Keratinocyte (primary cell): Measurements from ENCODE around the gene CREB5. TPM values are rescaled to one million over a fixed set of nuclear protein-coding genes. Genes with fewer than 3 reads are reported as not detected.

Experiments used
- DNase-seq: peaks from one replicate; pipeline ENCODE4 v3.0.0-alpha.2; 2011; ENCODE audit warnings: low read depth, missing footprints, low spot score
- FAIRE-seq: peaks from 2 replicates; lab custom pipeline; 2011; peaks lifted over from hg19 to GRCh38; lab: Jason Lieb, UNC
- H2AFZ ChIP-seq: 2 replicates; pipeline ENCODE4 v1.6.0; 2012; ENCODE audit warnings: low read length, control low read depth, inconsistent platforms; ENCODE audit not compliant: control insufficient read depth
- H3K27ac ChIP-seq: 2 replicates; pipeline ENCODE4 v1.5.1; 2011; ENCODE audit warnings: low read length; ENCODE audit not compliant: control insufficient read depth, insufficient read depth
- H3K27me3 ChIP-seq: 3 replicates; pipeline ENCODE4 v1.6.0; 2011; ENCODE audit warnings: low read length; ENCODE audit not compliant: control insufficient read depth, insufficient read depth; ENCODE audit errors: extremely low read depth
- H3K36me3 ChIP-seq, 2 experiments: 2 replicates in 1 of 2; 3 replicates in 1 of 2; pipeline ENCODE4 v1.5.1; 2011; ENCODE audit warnings: low read length in 2 of 2, mild to moderate bottlenecking in 1 of 2; ENCODE audit not compliant: control insufficient read depth in 2 of 2, insufficient read depth in 2 of 2; ENCODE audit errors: extremely low read depth in 1 of 2
- H3K4me1 ChIP-seq: 3 replicates; pipeline ENCODE4 v1.5.1; 2011; ENCODE audit warnings: low read length; ENCODE audit not compliant: control insufficient read depth, insufficient read depth; ENCODE audit errors: extremely low read depth
- H3K4me2 ChIP-seq: 3 replicates; pipeline ENCODE4 v1.6.0; 2011; ENCODE audit warnings: low read depth, low read length; ENCODE audit not compliant: control insufficient read depth, insufficient read depth; ENCODE audit errors: extremely low read depth
- H3K4me3 ChIP-seq, 3 experiments: fragments of 200-600 bp in 1 of 3; sonication (generic) in 1 of 3; 2 replicates in 2 of 3; 3 replicates in 1 of 3; pipeline ENCODE4 v1.5.1; 2011 to 2016; ENCODE audit warnings: low read length in 3 of 3, mild to moderate bottlenecking in 3 of 3, control low read depth in 2 of 3, inconsistent platforms in 1 of 3, low read depth in 1 of 3, mixed read lengths in 1 of 3, mixed run types in 1 of 3, moderate library complexity in 1 of 3; ENCODE audit not compliant: control insufficient read depth in 2 of 3, insufficient read depth in 2 of 3; ENCODE audit errors: extremely low read depth in 1 of 3
- H3K79me2 ChIP-seq: 2 replicates; pipeline ENCODE4 v1.6.0; 2012; ENCODE audit warnings: low read length; ENCODE audit not compliant: control insufficient read depth, insufficient read depth
- H3K9ac ChIP-seq: 3 replicates; pipeline ENCODE4 v1.6.0; 2011; ENCODE audit warnings: low read length; ENCODE audit not compliant: control insufficient read depth, insufficient read depth; ENCODE audit errors: extremely low read depth
- H3K9me1 ChIP-seq: 3 replicates; pipeline ENCODE4 v1.6.0; 2011; ENCODE audit warnings: low read length; ENCODE audit not compliant: control insufficient read depth, insufficient read depth; ENCODE audit errors: extremely low read depth
- H3K9me3 ChIP-seq: 2 replicates; pipeline ENCODE4 v1.5.1; 2012; ENCODE audit warnings: low read depth, low read length; ENCODE audit not compliant: control insufficient read depth
- H4K20me1 ChIP-seq: 3 replicates; pipeline ENCODE4 v1.6.0; 2011; ENCODE audit warnings: low read length; ENCODE audit not compliant: control insufficient read depth, insufficient read depth; ENCODE audit errors: extremely low read depth
- CTCF ChIP-seq, 3 experiments: IDR thresholded peaks in 1 of 3; conservative IDR thresholded peaks in 1 of 3; optimal IDR thresholded peaks in 1 of 3; 2 replicates in 2 of 3; 3 replicates in 1 of 3; pipeline versions ENCODE3 to v1.5.1; 2011; ENCODE audit warnings: low read length in 3 of 3, mild to moderate bottlenecking in 3 of 3, moderate library complexity in 2 of 3, control low read depth in 1 of 3, inconsistent platforms in 1 of 3; ENCODE audit not compliant: insufficient read depth in 2 of 3; ENCODE audit errors: extremely low read depth in 1 of 3
- EZH2 ChIP-seq: IDR thresholded peaks from one replicate; pipeline ENCODE4 v1.6.1; 2012; ENCODE audit warnings: inconsistent platforms, mild to moderate bottlenecking, low read length, moderate library complexity
- dilution Hi-C: fragments of 300-500 bp; cut with MboI; formaldehyde crosslinking; loops from one replicate; pipeline ENCODE4 v1.7.0; 2020; ENCODE audit warnings: low sequenced_read_pairs; ENCODE audit not compliant: extremely low pct_ligation_motif_present
- polyA plus RNA-seq, 5 experiments: library from polyadenylated mRNA; depleted of rRNA in 3 of 5; stranded (reverse) in 3 of 5; stranded (forward) in 1 of 5; unstranded in 1 of 5; fragments of >200 nt; gene quantifications; 1 replicate in 1 of 5; 2 replicates in 3 of 5; 3 replicates in 1 of 5; pipeline versions ENCODE4 v1.2.1 to v1.2.3, GENCODE V29; 2011 to 2012; ENCODE audit warnings: missing spikeins in 2 of 5, low read depth in 1 of 5, low replicate concordance in 1 of 5

CREB5 gene
- polyA plus RNA-seq, 1 donor (not counting 4 experiments of a cell fraction or from before 2014, with no cell fraction given): 7.9 TPM

DNA sequence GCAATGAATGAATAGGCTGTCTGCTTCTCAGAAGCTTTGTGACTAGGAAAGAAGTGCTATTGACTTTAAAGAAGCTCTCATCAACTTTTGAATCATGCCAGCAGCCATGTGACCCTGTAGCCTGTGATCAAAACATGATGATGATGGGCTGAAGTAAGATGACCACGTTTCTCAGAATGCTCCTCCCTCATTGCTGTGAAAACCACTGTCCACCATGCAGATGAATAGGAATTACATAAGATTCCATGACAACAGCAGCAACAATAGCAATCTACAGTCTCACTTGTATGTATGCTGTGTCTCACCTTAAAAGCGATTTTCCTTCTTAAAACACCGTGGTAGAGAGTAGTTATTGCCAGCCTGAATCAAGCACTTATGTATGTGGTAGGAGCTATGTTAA, 317.4 kb downstream of the CREB5 start:
- H3K79me2 ChIP-seq: no peaks in the 10 kb centered on the region
- no peaks in the 10 kb centered on the region for H3K36me3 ChIP-seq
- no peaks in the 10 kb centered on the region for H3K27me3 ChIP-seq
- H3K4me1 ChIP-seq: no peaks in the 10 kb centered on the region
- H3K9me3 ChIP-seq: no peaks in the 10 kb centered on the region
- no peak overlapping the region for H3K27ac ChIP-seq
- H4K20me1 ChIP-seq: no peaks in the 10 kb centered on the region
- H3K9ac ChIP-seq: no peak overlapping the region
- H3K4me3 ChIP-seq: no peak overlapping the region
- H3K9me1 ChIP-seq: peaks cover 2% of the 10 kb centered on the region
- TF ChIP-seq CTCF (optimal IDR thresholded peaks at IDR 0.05 in 1 of 3, IDR thresholded peaks at IDR 0.05 in 1 of 3, conservative IDR thresholded peaks at IDR 0.05 in 1 of 3; ENCODE audit: extremely low read depth in 1 of 3, insufficient read depth in 2 of 3, low read length in 3 of 3) (no peak), EZH2 (no peak)
- H3K4me2 ChIP-seq: no peak overlapping the region
- dilution Hi-C loops: no loop called here
- no peak for DNase-seq
- FAIRE-seq: no peak
- H2AFZ ChIP-seq: no peak overlapping the region

DNA sequence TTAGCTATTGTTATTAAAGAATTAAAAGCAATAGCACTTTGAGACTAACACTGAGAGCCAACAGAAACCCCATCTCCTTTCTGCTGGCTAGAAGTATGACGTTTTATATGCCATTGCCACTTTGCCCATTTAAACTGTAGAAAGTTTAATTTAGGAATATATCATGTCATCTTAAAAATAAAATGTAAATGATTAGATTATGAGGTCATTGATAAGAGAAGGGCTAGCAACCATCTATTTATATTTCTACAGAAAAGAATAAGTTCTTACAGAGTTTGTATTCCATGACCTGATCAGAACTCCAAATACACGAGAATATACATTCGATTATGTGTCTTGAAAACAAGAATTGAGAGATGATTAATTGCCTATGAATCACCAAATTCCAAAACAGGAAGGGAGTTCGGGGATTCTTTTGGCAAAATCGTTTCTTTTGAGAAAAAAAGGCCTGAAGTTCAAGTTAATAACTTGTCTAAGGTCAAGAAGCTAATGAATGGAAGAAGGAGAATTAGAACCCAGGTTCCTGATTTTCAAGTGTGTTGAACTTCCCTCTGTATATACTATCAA, 318.9 kb downstream of the CREB5 start:
- H3K4me2 ChIP-seq: no peak overlapping the region
- H2AFZ ChIP-seq: no peak overlapping the region
- dilution Hi-C loops: no loop called here
- H3K9me3 ChIP-seq: no peaks in the 10 kb centered on the region
- no peak overlapping the region for H3K27ac ChIP-seq
- no peaks in the 10 kb centered on the region for H3K36me3 ChIP-seq
- TF ChIP-seq CTCF (optimal IDR thresholded peaks at IDR 0.05 in 1 of 3, IDR thresholded peaks at IDR 0.05 in 1 of 3, conservative IDR thresholded peaks at IDR 0.05 in 1 of 3; ENCODE audit: extremely low read depth in 1 of 3, insufficient read depth in 2 of 3, low read length in 3 of 3) (no peak), EZH2 (no peak)
- H3K79me2 ChIP-seq: no peaks in the 10 kb centered on the region
- H3K4me3 ChIP-seq: no peak overlapping the region
- H3K27me3 ChIP-seq: no peaks in the 10 kb centered on the region
- FAIRE-seq: no peak
- H3K4me1 ChIP-seq: no peaks in the 10 kb centered on the region
- H4K20me1 ChIP-seq: no peaks in the 10 kb centered on the region
- H3K9ac ChIP-seq: no peak overlapping the region
- peaks cover 2% of the 10 kb centered on the region for H3K9me1 ChIP-seq
- DNase-seq: no peak
